ENCODE data around the gene KIF16B.

Gene KIF16B

GRCh38 chr20:16394784-16395183 lies 178.5 kb downstream of the KIF16B start:
- DNase-seq (ENCODE audit: low spot score), result no peak

DNA sequence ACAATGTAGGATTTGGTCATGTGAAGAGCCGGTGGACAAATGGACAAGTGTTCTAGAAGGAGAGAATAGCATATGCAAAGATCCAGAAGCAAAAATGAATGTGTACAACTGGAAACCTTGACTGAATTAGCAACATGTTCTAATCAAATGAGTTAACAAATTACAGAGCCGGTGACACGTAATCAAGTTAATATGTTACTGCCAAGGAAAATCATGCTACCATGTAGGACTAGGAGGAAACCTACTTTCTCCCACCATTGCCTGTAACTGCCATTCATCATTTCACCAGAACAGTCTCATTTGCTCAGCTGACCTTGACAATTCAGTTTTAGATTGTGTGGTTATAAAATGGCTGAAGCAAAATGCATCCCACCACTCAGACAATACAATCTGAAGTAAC lies 179.4 kb downstream of the KIF16B start:
- no peak for DNase-seq (ENCODE audit: low spot score)

DNA sequence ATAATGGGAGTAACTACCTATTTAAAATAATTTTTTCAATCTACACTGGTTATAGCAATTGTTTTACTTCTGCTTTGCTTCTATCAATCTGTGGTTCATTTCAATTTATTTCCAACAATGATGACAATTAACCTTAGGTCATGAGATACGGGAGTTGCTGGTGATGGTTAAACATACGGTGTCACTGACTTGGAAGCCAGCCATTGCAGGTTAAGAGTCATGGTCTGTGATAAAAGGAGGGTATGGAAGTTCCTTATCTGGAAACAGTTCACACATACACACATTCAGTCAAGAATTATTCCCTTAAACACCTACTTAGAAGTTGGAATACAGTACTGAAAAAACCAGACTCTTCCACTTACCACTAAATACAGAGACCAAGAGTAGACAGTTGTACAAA lies 180.0 kb downstream of the KIF16B start:
- DNase-seq (ENCODE audit: low spot score), result no peak

DNA sequence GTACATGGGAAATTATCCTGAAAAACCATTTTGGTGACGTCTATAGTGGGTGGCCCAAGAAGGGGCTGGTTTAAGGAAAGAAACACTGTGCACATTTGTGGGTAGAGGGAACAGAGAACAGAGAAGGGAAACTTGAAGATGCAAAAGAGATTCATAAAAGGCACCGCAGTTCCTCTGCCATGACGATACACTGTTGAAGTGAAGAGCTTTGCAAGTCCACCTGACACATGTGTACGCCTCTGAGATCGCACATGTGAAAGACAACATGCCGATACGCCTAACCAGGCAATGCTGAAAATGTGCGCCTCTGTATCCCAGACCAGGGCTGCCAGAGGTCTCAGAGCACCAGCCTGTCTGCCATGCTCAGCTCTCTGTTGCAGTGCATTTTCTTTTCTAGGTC lies 180.9 kb downstream of the KIF16B start:
- DNase-seq (ENCODE audit: low spot score), result no peak

DNA sequence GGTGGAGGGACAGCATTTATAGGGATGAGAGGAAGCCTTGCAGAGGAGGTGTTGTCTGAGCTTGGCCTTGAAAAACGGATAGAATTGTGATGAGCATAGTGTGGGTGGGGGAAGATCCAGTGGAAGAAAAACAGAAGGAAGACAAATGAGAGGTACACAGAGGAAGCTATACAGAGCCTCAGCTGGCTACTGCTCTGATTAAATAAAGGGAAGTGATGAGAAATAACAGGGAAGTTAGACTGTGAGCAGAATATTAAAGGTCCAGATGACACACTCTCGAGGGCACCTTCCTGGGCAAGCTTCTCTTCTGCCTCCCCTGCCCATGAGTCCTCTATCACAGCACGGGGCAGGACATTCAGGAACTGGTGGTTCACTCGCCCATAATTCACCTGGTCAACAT lies 182.3 kb downstream of the KIF16B start:
- DNase-seq (ENCODE audit: low spot score), result no peak

- no peak for DNase-seq (ENCODE audit: low spot score)
These were observed 184.5 kb downstream of the KIF16B start for GRCh38 chr20:16388731-16389130.

DNA sequence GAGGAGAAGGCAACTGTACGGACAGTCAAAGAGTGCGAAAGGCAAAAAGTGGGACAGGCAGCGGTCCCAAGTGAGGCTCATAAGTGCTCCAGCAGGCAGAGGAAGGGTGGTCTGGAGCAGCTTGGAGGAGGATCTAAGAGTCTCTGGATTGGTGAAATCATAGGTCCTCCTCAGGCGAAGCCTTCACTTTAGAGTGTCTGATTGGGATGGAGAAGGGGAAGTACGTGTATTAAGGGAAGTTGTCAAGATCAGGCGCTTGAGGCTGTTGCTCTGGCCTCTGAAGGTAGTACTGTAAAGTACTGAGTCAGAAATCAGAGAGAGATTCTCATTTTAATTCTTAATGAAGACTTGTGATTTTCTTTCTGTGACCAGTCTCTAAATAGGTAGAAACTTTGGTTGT lies 185.6 kb downstream of the KIF16B start:
- DNase-seq (ENCODE audit: low spot score), result no peak

- no peak for DNase-seq (ENCODE audit: low spot score)
These were observed 187.4 kb downstream of the KIF16B start for GRCh38 chr20:16385891-16386290.

DNA sequence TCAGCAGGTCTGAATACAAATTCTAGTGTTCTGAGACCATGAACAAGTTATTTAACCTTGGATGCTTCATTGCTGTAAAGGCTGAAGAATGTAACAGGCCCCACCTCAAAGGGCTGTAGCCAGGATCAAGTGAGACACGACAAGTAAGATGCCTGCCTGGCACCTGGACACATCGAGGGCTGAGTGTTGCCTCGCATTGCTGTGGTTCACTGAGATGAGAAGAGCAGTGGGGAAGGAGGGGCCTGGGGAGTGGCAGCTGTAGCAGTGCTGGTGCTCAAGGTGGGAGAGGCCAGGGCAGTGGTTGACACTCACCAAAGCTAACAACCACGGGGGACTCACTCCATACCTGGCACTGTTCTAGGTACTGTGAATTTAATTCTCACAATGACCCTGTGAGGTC lies 187.8 kb downstream of the KIF16B start:
- DNase-seq (ENCODE audit: low spot score), result no peak

DNA sequence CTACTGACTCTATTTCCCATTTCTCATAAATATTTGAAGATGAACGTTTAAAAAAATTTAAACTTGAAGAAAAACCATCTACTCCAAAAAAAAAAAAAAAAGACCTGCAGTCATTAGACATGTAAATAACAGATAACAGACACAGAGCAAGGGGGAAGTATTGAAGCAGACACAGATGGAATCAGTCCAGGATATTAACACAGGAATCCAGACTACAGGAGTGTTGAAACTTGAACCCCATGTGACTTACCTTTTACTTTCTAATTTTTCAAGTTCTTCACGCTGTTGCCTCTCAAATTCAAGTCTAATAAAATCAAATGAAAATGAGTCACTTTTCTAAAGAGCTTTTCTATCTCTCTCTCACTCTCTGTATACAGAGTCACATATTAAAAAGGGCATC lies 191.8 kb downstream of the KIF16B start:
- no peak for DNase-seq (ENCODE audit: low spot score)

DNA sequence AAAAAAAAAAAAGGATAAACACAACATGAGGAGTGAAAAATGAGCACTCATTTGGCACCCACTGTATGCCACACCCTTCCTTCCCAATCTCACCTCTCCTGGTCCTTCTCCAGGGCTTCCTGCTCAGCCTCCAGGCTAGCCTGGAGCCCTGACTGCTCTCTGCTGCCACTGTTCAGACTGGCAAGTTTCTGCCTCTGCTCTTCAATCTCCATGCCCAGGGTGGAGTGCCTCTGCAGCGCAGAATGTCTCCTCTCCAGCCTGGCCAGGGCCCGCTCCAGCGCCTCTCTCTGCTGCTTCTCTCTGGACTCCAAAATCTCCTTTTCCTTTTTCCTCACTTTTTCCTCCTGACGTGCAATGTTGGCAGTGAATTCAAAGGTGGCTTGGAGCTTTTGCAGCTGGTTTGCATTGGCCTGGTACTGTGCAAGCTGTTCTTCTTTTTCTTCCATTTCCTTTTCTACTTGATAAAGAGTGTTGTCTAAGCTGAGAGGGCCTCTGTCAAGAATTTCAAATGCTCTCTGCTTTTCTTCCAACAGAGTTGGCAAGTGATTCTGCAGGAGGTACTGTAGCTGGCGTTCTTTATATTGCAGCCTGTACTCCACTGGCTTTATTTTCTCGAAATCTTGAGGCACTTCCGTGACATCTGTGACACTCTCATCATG lies 194.4 kb downstream of the KIF16B start:
- DNase-seq (ENCODE audit: low spot score), result no peak

DNA sequence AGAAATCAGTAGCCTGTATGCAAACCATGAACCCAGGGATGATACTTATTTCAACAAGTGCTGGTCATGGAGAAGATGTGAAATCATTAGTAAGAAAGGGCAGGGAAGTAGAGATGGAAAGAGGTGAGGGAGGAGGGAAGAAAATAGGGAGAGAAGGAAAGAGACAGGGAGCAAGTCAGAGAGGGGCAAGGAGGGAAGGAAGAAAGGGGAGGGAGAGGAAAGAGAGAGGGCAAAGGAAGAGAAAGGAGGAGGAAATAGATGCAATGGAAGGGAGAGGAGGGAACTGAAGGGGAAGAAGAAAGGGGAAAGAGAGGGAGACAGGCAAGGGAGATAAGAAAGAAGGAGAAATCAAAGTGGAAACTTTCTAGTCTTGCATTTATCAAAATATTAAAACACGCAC lies 195.1 kb downstream of the KIF16B start:
- DNase-seq (ENCODE audit: low spot score), result no peak

- DNase-seq (ENCODE audit: low spot score), result no peak
These were observed 203.8 kb downstream of the KIF16B start for GRCh38 chr20:16369441-16369840.

GRCh38 chr20:16368645-16369292 lies 204.5 kb downstream of the KIF16B start:
- peak; percentile 35 for DNase-seq (ENCODE audit: low spot score)

- DNase-seq (ENCODE audit: low spot score), result no peak
These were observed 205.2 kb downstream of the KIF16B start for GRCh38 chr20:16367948-16368560.

DNA sequence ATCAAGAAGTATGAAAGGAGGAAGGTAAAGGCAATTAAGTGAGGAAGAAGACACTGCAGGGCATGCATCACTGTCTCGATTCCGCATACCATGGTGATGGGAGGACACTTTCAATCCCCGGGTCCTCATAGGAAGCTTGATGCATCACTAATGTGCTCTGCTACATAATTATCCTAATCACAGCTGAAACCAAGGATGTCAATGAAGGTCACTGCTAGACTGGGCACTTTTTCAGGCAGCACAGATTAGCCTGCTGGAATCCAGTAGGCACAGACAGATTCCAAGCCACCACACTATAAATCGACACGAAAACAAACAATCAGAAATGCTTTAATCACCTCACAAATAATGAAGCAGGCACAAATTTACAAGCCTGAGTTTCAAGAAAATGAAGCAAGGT lies 206.7 kb downstream of the KIF16B start:
- no peak for DNase-seq (ENCODE audit: low spot score)

- DNase-seq (ENCODE audit: low spot score), result no peak
These were observed 208.9 kb downstream of the KIF16B start for GRCh38 chr20:16364320-16364687.

DNA sequence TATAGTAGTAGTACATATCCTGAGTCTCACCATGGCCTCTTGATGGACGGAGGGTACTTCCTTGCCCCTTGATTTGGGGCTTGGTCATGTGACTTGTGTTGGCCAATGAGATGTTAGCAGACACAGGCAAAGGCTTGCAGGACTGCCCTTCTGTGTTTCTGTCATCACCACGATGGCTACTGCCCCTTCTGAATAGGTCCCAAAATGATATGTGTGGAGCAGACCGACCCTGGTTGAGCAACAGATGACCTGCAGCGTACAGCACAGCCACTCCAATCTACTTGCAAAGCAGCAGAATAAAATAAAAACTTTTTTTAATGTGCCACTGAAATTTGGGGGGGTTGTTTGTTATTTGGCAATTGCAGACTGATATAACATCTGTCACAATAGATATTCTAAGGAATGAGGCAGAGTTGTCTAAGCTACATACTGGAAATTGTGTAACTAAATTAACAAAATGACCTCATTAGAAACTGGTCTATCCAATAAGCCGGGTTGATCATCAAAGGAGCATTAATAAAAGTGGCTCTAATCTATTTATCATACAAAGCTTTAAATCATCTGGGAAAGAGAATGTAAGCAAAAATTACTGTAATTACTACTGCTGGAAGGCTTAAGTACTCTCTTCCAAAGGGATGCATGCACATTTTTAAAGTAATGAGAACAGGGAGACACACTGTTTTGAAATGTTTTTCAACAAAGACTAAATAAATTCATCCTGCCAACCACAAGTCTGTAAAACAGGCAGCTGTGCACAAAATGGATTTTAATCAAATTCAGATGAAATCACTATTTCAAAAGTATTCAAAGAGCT lies 209.5 kb downstream of the KIF16B start:
- DNase-seq (ENCODE audit: low spot score), result no peak

- DNase-seq (ENCODE audit: low spot score), result no peak
These were observed 210.6 kb downstream of the KIF16B start for GRCh38 chr20:16362642-16363041.

GRCh38 chr20:16360668-16361067 lies 212.6 kb downstream of the KIF16B start:
- no peak for DNase-seq (ENCODE audit: low spot score)

DNA sequence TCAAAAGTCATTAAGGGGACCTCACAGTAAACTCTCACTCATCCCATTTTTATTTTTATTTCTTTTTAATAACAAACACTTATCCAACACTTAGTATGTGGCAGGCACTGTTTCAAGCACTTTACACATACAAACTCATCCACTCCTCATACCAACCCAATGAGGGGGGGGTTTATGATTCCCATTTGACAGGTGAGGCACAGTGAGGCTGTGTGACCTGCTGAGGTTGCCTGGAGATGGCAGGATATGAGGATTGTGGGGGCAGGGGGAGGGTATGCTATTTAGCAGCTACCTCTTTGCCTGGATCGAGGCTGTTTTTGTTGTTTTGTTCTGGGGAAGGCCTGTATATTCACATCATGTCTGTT lies 219.8 kb downstream of the KIF16B start:
- no peak for DNase-seq (ENCODE audit: low spot score)

DNA sequence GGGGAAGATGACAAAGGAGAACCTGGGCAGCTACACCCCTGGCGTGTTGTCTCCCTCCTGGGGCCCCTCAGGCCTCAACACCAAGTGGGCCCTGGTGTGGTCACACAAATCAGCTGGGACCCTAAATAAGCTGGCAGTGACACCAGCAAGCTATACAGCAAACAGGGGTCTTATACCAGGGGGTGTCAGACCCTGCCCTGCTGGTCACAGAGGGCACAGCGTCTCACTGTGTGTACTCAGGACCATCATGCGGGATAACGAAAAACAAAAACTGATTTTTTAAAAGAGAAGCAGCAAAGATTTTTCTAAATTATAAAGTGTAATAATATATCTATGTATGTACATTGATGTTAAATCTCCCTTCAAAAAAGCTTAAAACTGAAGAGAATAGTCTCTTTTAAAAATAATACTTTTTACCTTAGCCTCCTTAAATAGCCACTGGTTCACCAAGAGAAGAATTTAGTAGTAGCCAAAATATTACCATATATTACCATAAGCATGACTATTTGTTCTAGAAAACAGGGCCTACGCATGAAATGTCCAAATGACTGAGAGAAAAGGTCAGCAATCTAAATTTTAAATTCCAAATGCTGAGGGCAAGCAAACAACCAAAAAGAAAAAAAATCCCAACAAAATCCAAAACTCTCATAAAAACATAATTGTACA lies 220.4 kb downstream of the KIF16B start:
- peak; percentile 21 for DNase-seq (ENCODE audit: low spot score)

Measured in iPS-NIHi11 (cell line).